ENCODE measurements around the gene PEX12. TPM values are rescaled to one million over a fixed set of nuclear protein-coding genes. Genes with fewer than 3 reads are reported as not detected.
"Not testable (repeated sequence)": the region's sequence is repeated elsewhere in the genome, so short reads cannot be mapped to it uniquely, and the experiment has no call there.

Gene PEX12
- total RNA-seq, 1 experiment from 2014 or later: 6.8 TPM

- BruUV-seq (replicated peaks): no TSS peak
Observed at GRCh38 chr17:35566968-35567367, 11.4 kb downstream of the PEX12 start.

GRCh38 chr17:35563181-35563580 is 15.2 kb downstream of the PEX12 start:
- BruUV-seq (replicated peaks); H3K9me3 Mint-ChIP-seq (ENCODE audit: unreplicated experiment); H3K27ac Mint-ChIP-seq (ENCODE audit: low read depth, unreplicated experiment); intact Hi-C loops (cut with micrococcal nuclease); H3K4me1 Mint-ChIP-seq (ENCODE audit: insufficient read depth, unreplicated experiment); H3K4me3 Mint-ChIP-seq (ENCODE audit: unreplicated experiment); H3K36me3 Mint-ChIP-seq (ENCODE audit: insufficient read depth, unreplicated experiment); DNase-seq (ENCODE audit: unreplicated experiment): not testable (repeated sequence)
- POLR2A ChIA-PET: interaction anchor here (0.7 to 1.7 kb wide), 4 partner anchors 13 to 26 kb away, joined by 3 to 6 read pairs (median 4); partner anchors contain the start of gene PEX12
- CTCF ChIA-PET: interaction anchor here (0.6 to 1.4 kb wide), 3 partner anchors 25 to 602 kb away, joined by 3 to 6 read pairs (median 4); partner anchors contain the start of genes CCT6B, SLFN12L and ZNF830
- H3K27me3 Mint-ChIP-seq (ENCODE audit: insufficient read depth, unreplicated experiment): peaks cover 48% of the 10 kb centered on the region

More at GRCh38 chr17:35566968-35567367, 11.4 kb downstream of the PEX12 start:
- Mint-ChIP-seq H3K4me3 (ENCODE audit: unreplicated experiment) (peak overlapping the region; percentile 77), H3K36me3 (ENCODE audit: insufficient read depth, unreplicated experiment) (peaks cover 13% of the 10 kb centered on the region), H3K27ac (ENCODE audit: low read depth, unreplicated experiment) (no peak overlapping the region), H3K4me1 (ENCODE audit: insufficient read depth, unreplicated experiment) (peaks cover 22% of the 10 kb centered on the region), H3K27me3 (ENCODE audit: insufficient read depth, unreplicated experiment) (peaks cover 22% of the 10 kb centered on the region), H3K9me3 (ENCODE audit: unreplicated experiment) (no peaks in the 10 kb centered on the region)
- intact Hi-C loops (cut with micrococcal nuclease): no loop called here
- CTCF ChIA-PET: interaction anchor here (0.6 to 0.9 kb wide), 2 partner anchors 184 to 447 kb away, joined by 3 read pairs; no protein-coding TSS in a partner anchor
- no peak for DNase-seq (ENCODE audit: unreplicated experiment)
- no peak for TF ChIP-seq CTCF (IDR thresholded peaks at IDR 0.05; ENCODE audit: unreplicated experiment)
- POLR2A ChIA-PET: interaction anchor here (0.7 to 5.0 kb wide), 8 partner anchors 8 to 688 kb away, joined by 3 to 108 read pairs (median 8); partner anchors contain the start of genes AP2B1 and PEX12

- ChIA-PET POLR2A (no interaction called here), CTCF (interaction anchor here (0.6 kb wide), 1 partner anchor 20 kb away, joined by 3 read pairs; no protein-coding TSS in a partner anchor)
- intact Hi-C loops (cut with micrococcal nuclease): no loop called here
- no peaks in the 10 kb centered on the region for H3K9me3 Mint-ChIP-seq (ENCODE audit: unreplicated experiment)
- no peak within 1 kb of the TSS for H3K27ac Mint-ChIP-seq (ENCODE audit: low read depth, unreplicated experiment)
- H3K4me3 Mint-ChIP-seq (ENCODE audit: unreplicated experiment): no peak within 1 kb of the TSS
- no peaks in the 10 kb centered on the region for H3K4me1 Mint-ChIP-seq (ENCODE audit: insufficient read depth, unreplicated experiment)
- no peak for TF ChIP-seq CTCF (IDR thresholded peaks at IDR 0.05; ENCODE audit: unreplicated experiment)
- peaks cover 67% of the 10 kb centered on the region for H3K27me3 Mint-ChIP-seq (ENCODE audit: insufficient read depth, unreplicated experiment)
- DNase-seq (ENCODE audit: unreplicated experiment): no peak
- BruUV-seq (replicated peaks): no TSS peak
- H3K36me3 Mint-ChIP-seq (ENCODE audit: insufficient read depth, unreplicated experiment): no peaks in the 10 kb centered on the region
Observed at GRCh38 chr17:35560703-35561102, 17.7 kb downstream of the PEX12 start, which contains the start of gene SLFN14. Gene SLFN14 (minus strand): TSS chr17:35560819. CDS start chr17:35558062, 2,757 bp downstream.

- no peak overlapping the region for H3K4me3 Mint-ChIP-seq (ENCODE audit: unreplicated experiment)
- no TSS peak for BruUV-seq (replicated peaks)
- ChIA-PET POLR2A (interaction anchor here (0.8 to 1.3 kb wide), 2 partner anchors 8 to 19 kb away, joined by 3 to 10 read pairs; partner anchors contain the start of gene PEX12), CTCF (no interaction called here)
- H3K27ac Mint-ChIP-seq (ENCODE audit: low read depth, unreplicated experiment): no peak overlapping the region
- H3K4me1 Mint-ChIP-seq (ENCODE audit: insufficient read depth, unreplicated experiment): no peaks in the 10 kb centered on the region
- H3K36me3 Mint-ChIP-seq (ENCODE audit: insufficient read depth, unreplicated experiment): no peaks in the 10 kb centered on the region
- DNase-seq (ENCODE audit: unreplicated experiment): no peak
- TF ChIP-seq CTCF (IDR thresholded peaks at IDR 0.05; ENCODE audit: unreplicated experiment): no peak
- peaks cover 61% of the 10 kb centered on the region for H3K27me3 Mint-ChIP-seq (ENCODE audit: insufficient read depth, unreplicated experiment)
- intact Hi-C loops (cut with micrococcal nuclease): no loop called here
- no peaks in the 10 kb centered on the region for H3K9me3 Mint-ChIP-seq (ENCODE audit: unreplicated experiment)
Observed at GRCh38 chr17:35559495-35560210, 18.7 kb downstream of the PEX12 start.
